ENCODE results near the gene PRMT7. TPM values are rescaled to one million over a fixed set of nuclear protein-coding genes. Genes with fewer than 3 reads are reported as not detected.

Gene PRMT7
- total and polyA plus RNA-seq, 2 donors (not counting 1 experiment from before 2014, with no cell fraction given): 76.9 to 80.4 TPM

GRCh38 chr16:68351463-68351862 lies 40.6 kb downstream of the PRMT7 start:
- no peaks in the 10 kb centered on the region for H3K27me3 Mint-ChIP-seq

GRCh38 chr16:68351991-68352431 lies 41.2 kb downstream of the PRMT7 start:
- Histone ChIP-seq H3K27ac (ENCODE audit: low read length in 2 of 2) (no peak overlapping the region), H3K4me2 (replicated peaks; ENCODE audit: low read depth, low read length, poor library complexity, severe bottlenecking) (no peak overlapping the region), H3K27me3 (replicated peaks in 1 of 4; ENCODE audit: control extremely low read depth in 1 of 4, control insufficient read depth in 3 of 4, insufficient read depth in 4 of 4, low read length in 3 of 4) (no peaks in the 10 kb centered on the region), H3K9ac (ENCODE audit: low read length) (no peak overlapping the region), H4K20me1 (ENCODE audit: control insufficient read depth, insufficient read depth, low read length, poor library complexity, severe bottlenecking) (peaks cover 8% of the 10 kb centered on the region), H2AFZ (ENCODE audit: insufficient read depth, low read depth, low read length, poor library complexity, severe bottlenecking) (no peak overlapping the region), H3K79me2 (ENCODE audit: control insufficient read depth, insufficient read depth, low read length) (no peaks in the 10 kb centered on the region), H3K36me3 (replicated peaks in 1 of 2; ENCODE audit: control extremely low read depth in 1 of 2, control insufficient read depth in 1 of 2, extremely low read depth in 1 of 2, insufficient read depth in 2 of 2, low read length in 1 of 2) (peaks cover 11 to 79% of the 10 kb centered on the region in 2 experiments), H3K4me1 (ENCODE audit: control insufficient read depth in 2 of 2, insufficient read depth in 2 of 2, low read length in 2 of 2) (peaks cover 15 to 17% of the 10 kb centered on the region in 2 donors), H3K4me3 (ENCODE audit: control extremely low read depth in 1 of 5, extremely low read depth in 1 of 5, insufficient read depth in 1 of 5, low read depth in 2 of 5, low read length in 4 of 5) (no peak overlapping the region), H3K9me3 (ENCODE audit: control extremely low read depth in 1 of 3, control insufficient read depth in 2 of 3, insufficient read depth in 1 of 3, low read length in 2 of 3) (peaks cover 0 to 3% (median 0%) of the 10 kb centered on the region in 3 donors)
- DNase-seq (no peak), ATAC-seq (ENCODE audit: low read depth) (no peak)
- intact Hi-C loops (cut with micrococcal nuclease): no loop called here
- H3K4me1 Mint-ChIP-seq: peaks cover 18% of the 10 kb centered on the region
- no peaks in the 10 kb centered on the region for H3K27me3 Mint-ChIP-seq
- 98% methylated on average over 10 of the region's 11 CpGs for WGBS (ENCODE audit: insufficient coverage)
- H3K9me3 Mint-ChIP-seq (ENCODE audit: insufficient read depth): no peaks in the 10 kb centered on the region
- no peak overlapping the region for H3K4me3 Mint-ChIP-seq
- CTCF ChIA-PET: no interaction called here
- no peak for TF ChIP-seq EZH2 (IDR thresholded peaks at IDR 0.05; ENCODE audit: borderline replicate concordance, insufficient read depth, low read depth, low read length, poor library complexity, severe bottlenecking)
- no peak for TF ChIP-seq CTCF (IDR thresholded peaks at IDR 0.05)
- POLR2A ChIA-PET: no interaction called here
- no peak overlapping the region for H3K27ac Mint-ChIP-seq

More at GRCh38 chr16:68351463-68351862, 40.6 kb downstream of the PRMT7 start:
- H3K27ac ChIP-seq (ENCODE audit: low read length in 2 of 2): no peak overlapping the region
- H3K27me3 ChIP-seq (replicated peaks in 1 of 4; ENCODE audit: control extremely low read depth in 1 of 4, control insufficient read depth in 3 of 4, insufficient read depth in 4 of 4, low read length in 3 of 4): no peaks in the 10 kb centered on the region
- intact Hi-C loops (cut with micrococcal nuclease): no loop called here
- no peaks in the 10 kb centered on the region for H3K9me3 Mint-ChIP-seq (ENCODE audit: insufficient read depth)
- H4K20me1 ChIP-seq (ENCODE audit: control insufficient read depth, insufficient read depth, low read length, poor library complexity, severe bottlenecking): peaks cover 8% of the 10 kb centered on the region
- no peaks in the 10 kb centered on the region for H3K79me2 ChIP-seq (ENCODE audit: control insufficient read depth, insufficient read depth, low read length)
- no peak overlapping the region for H3K4me2 ChIP-seq (replicated peaks; ENCODE audit: low read depth, low read length, poor library complexity, severe bottlenecking)
- peaks cover 11 to 83% of the 10 kb centered on the region in 2 experiments for H3K36me3 ChIP-seq (replicated peaks in 1 of 2; ENCODE audit: control extremely low read depth in 1 of 2, control insufficient read depth in 1 of 2, extremely low read depth in 1 of 2, insufficient read depth in 2 of 2, low read length in 1 of 2)
- H3K4me3 Mint-ChIP-seq: no peak overlapping the region
- no peaks in the 10 kb centered on the region for H3K9me3 ChIP-seq (ENCODE audit: control extremely low read depth in 1 of 3, control insufficient read depth in 2 of 3, insufficient read depth in 1 of 3, low read length in 2 of 3)
- H3K9ac ChIP-seq (ENCODE audit: low read length): no peak overlapping the region
- ChIA-PET CTCF (no interaction called here), POLR2A (no interaction called here)
- no peak for DNase-seq
- no peak overlapping the region for H3K4me3 ChIP-seq (ENCODE audit: control extremely low read depth in 1 of 5, extremely low read depth in 1 of 5, insufficient read depth in 1 of 5, low read depth in 2 of 5, low read length in 4 of 5)
- ATAC-seq (ENCODE audit: low read depth): no peak
- H2AFZ ChIP-seq (ENCODE audit: insufficient read depth, low read depth, low read length, poor library complexity, severe bottlenecking): no peak overlapping the region
- no peak overlapping the region for H3K27ac Mint-ChIP-seq
- TF ChIP-seq EZH2 (IDR thresholded peaks at IDR 0.05; ENCODE audit: borderline replicate concordance, insufficient read depth, low read depth, low read length, poor library complexity, severe bottlenecking): no peak
- no peak for TF ChIP-seq CTCF (IDR thresholded peaks at IDR 0.05)
- peaks cover 12% of the 10 kb centered on the region for H3K4me1 Mint-ChIP-seq
- peaks cover 10 to 11% of the 10 kb centered on the region in 2 donors for H3K4me1 ChIP-seq (ENCODE audit: control insufficient read depth in 2 of 2, insufficient read depth in 2 of 2, low read length in 2 of 2)
- WGBS (ENCODE audit: insufficient coverage): over 99% methylated on average over 11 of the region's 11 CpGs
